GM19351 (cell line): ENCODE measurements around the gene PIGP.
"Not testable (repeated sequence)": the region's sequence is repeated elsewhere in the genome, so short reads cannot be mapped to it uniquely, and the experiment has no call there.

Experiments used
- ATAC-seq: cut with Tn5 transposase; IDR thresholded peaks from one replicate; pipeline ENCODE4 v1.9.1; 2021; ENCODE audit warnings: mild to moderate bottlenecking, moderate library complexity; ENCODE audit not compliant: unreplicated experiment

Gene PIGP

GRCh38 chr21:37076087-37076850 is 3.4 kb upstream of the PIGP start:
- ATAC-seq, result no peak

- no peak for ATAC-seq
Observed at GRCh38 chr21:37075214-37075770, 2.4 kb upstream of the PIGP start.

- ATAC-seq, result no peak
Observed at GRCh38 chr21:37074546-37074945, 1.7 kb upstream of the PIGP start.

GRCh38 chr21:37074197-37074510 is 1.3 kb upstream of the PIGP start:
- no peak for ATAC-seq

- ATAC-seq, result peak; percentile 35
Observed at GRCh38 chr21:37073417-37074196, 736 bp upstream of the PIGP start.

GRCh38 chr21:37072274-37072987 is 440 bp downstream of the PIGP start:
- ATAC-seq, result peak; percentile 39

GRCh38 chr21:37071561-37072273 is 1.2 kb downstream of the PIGP start:
- no peak for ATAC-seq

- ATAC-seq, result no peak
Observed at GRCh38 chr21:37065561-37066177, 7.2 kb downstream of the PIGP start.

- ATAC-seq, result no peak
Observed at GRCh38 chr21:37064841-37065240, 8.0 kb downstream of the PIGP start.

GRCh38 chr21:37063433-37063832 is 9.4 kb downstream of the PIGP start:
- no peak for ATAC-seq

GRCh38 chr21:37062593-37062935 is 10.3 kb downstream of the PIGP start:
- ATAC-seq, result no peak

- ATAC-seq, result no peak
Observed at GRCh38 chr21:37061926-37062592, 10.8 kb downstream of the PIGP start.

GRCh38 chr21:37060296-37060695 is 12.6 kb downstream of the PIGP start:
- ATAC-seq, result no peak

GRCh38 chr21:37059181-37059580 is 13.7 kb downstream of the PIGP start:
- ATAC-seq, result no peak

- ATAC-seq, result no peak
Observed at GRCh38 chr21:37058261-37058660, 14.6 kb downstream of the PIGP start.

GRCh38 chr21:37057614-37058013 is 15.3 kb downstream of the PIGP start:
- ATAC-seq, result no peak

GRCh38 chr21:37055271-37055855 is 17.5 kb downstream of the PIGP start:
- no peak for ATAC-seq

- not testable (repeated sequence) for ATAC-seq
Observed at GRCh38 chr21:37049741-37050140, 23.1 kb downstream of the PIGP start.

- no peak for ATAC-seq
Observed at GRCh38 chr21:37047079-37047478, 25.8 kb downstream of the PIGP start.

- ATAC-seq, result no peak
Observed at GRCh38 chr21:37045556-37045955, 27.3 kb downstream of the PIGP start.
